NOMO-1 (cell line): Measurements from ENCODE around the gene RNF169.
A peak's percentile ranks its signal among the peaks of the same experiment; 100 is the strongest.
"Not testable (repeated sequence)": the region's sequence is repeated elsewhere in the genome, so short reads cannot be mapped to it uniquely, and the experiment has no call there.

Experiments
- DNase-seq, 2 experiments: peaks; one replicate each; lab custom pipeline; 2025; ENCODE audit not compliant: unreplicated experiment in 2 of 2; lab: John Stamatoyannopoulos, UW

RNF169 gene

DNA sequence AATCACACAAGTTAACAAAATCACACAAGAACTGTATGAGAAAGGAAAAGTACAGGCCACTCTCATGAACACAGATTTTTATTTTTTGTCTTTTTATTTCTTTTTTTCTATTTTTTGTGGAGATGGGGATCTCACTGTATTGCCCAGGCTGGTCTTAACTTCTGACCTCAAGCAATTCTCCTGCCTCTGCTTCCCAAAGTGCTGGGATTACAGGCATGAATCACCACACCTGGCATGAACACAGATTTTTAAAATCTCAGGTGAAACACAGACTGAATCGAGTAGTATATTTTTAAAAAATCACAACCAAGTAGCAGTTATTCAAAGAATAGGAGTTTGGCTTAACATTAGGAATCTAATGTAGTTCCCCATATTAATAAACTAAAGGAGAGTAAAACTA lies 18.3 kb downstream of the RNF169 start:
- DNase-seq = no peak

DNA sequence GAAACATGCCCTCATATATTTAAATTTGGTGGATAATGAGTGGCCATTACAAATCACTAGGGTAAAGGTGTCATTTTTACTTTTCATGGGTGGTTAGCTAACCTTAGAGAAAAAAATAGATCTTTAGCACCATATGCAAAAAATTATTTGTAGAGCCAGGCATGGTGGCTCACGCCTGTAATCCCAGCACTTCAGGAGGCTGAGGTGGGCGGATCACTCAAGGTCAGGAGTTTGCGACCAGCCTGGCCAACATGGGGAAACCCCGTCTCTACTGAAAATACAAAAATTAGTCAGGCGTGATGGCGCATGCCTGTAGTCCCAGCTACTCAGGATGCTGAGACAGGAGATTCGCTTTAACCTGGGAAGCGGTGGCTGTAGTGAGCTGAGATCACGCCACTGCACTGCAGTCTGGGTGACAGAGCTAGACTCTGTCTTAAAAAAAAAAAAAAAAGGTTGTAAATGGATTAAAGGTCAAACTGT lies 19.6 kb downstream of the RNF169 start:
- not testable (repeated sequence) for DNase-seq

DNA sequence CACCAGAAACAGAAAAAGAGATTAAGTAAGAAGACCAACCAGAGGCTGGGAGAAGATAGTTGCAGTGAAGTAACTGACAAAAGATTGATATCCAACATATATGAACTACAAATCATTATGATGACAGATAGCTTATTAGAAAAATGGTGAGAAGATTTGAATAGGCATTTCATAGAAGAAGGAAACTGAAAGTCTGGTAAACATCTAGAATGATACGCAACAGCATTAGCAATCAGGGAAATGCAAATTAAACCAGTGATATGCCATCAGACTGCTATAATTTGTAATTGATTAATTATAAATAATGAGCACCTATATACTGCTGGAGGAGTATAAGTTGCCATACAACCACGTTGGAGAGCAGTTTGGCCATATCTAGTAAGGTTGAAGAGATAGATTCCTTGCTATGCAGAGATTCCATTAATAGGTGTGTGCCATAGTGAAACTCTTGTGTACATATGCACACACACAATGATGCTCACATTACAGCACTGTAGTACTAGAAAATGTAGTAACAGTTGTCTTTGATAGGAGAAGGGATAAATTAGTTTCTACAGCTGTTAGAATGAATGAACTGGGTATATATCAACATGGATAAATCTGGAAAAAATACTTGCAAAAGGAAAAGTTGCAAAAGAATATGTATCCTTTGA lies 20.5 kb downstream of the RNF169 start:
- no peak for DNase-seq

DNA sequence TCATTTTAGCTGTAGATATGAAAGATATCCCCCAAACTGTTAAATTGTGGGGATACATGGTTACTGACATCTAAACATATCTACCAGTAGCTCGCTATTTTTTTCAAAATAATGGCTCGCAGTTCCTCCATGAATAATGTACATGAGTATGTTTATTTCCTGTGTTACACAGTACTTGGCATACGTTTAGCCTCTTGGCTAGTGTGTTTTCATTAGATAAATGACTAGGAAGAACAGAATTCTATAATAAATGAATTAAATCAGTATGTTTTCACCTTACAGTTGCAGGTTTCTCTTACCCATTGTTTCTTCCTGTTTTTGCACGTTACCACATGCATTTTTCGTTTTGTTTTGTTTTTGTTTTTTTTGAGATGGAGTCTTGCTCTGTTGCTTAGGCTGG lies 21.8 kb downstream of the RNF169 start:
- no peak for DNase-seq

DNA sequence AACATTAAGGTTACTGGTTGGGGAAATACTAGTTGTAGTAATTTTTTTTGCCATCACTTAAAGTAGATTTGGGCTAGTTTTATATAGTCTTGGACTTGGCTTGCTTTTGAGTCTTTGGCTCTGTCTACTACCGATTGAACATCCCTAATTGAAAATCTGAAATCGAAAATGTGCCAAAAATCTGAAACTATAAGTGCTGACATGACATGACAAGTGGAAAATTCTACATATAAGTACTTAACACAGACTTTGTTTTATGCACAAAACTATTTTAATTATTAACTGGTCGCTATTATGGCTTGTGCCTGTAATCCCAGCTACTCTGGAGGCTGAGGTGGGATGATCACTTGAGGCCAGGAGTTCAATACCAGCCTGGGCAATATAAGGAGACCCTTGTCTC lies 22.5 kb downstream of the RNF169 start:
- no peak for DNase-seq

DNA sequence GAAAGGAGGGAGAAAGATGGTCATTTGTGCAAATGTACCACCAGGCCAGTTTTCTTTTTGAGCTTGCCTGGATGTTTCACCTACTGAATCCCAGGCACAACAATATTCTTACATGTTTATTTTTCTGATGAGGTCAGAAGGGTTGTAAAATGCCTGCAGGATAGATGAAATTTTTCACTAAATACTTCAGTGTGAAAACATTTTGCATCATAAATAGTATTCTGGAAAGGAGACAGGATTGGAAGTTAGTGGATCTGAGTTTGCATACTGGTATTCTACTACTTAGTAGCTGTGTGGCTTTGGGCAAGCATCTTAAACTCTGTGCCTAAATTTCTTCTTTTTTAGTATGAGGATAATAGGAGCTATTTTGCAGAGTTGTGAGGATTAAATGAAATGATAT lies 24.8 kb downstream of the RNF169 start:
- no peak for DNase-seq

DNA sequence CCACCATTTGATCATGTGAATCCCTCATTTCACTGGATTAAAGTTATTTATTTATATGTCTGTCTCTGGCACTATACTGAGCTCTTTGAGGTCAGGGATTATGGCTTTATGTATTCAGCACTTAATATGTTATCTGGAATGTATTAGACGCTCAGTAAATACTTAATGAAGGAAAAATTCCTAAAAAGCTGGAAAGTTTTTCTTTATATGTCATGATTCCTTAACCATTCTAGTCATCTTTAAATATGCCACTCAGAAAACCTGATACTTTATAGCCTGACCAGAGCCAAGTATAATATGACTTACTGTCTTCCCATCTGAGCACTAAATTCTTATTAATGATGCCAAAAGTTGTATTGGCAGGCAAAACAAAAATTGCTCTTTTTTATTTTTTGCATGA lies 27.1 kb downstream of the RNF169 start:
- no peak for DNase-seq

DNA sequence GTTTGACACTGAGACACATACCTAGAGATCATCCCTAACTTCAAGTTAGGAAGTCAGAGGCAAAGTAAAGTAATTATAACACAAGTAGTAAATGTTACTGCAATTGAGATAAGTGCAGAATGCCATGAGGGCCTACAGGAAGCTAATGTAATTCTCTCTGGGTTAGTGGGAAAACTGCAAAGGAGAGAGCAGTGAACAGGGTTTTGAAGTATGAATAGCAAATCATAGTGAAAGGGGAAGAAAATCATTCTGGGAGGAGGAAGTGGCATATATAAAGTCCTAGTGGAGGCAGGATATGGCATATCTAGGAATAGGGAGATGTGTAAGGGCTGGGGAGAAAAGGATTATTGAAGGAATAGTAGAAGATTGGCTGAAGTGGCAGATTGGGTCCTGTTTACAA lies 27.9 kb downstream of the RNF169 start:
- DNase-seq = peak in 1 of 2 experiments; percentile 8

DNA sequence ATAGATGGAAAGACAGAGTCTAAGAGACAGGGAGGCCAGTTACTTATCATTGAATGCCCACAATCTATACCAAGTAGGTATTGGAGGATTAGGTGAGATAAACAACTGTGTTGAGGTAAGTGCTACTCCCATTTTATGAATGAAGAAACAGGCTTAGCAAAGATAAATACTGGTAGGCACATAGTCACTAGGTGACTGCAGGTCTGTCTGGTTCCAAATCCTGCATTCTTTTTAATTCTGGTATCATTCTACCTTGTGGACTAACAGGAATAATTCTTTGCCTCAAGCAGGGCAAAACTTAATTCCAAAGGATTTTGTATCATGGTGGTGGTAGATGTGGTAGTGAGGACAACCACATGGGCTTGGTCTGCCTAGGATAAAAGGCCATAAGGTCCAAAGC lies 28.4 kb downstream of the RNF169 start:
- no peak for DNase-seq

DNA sequence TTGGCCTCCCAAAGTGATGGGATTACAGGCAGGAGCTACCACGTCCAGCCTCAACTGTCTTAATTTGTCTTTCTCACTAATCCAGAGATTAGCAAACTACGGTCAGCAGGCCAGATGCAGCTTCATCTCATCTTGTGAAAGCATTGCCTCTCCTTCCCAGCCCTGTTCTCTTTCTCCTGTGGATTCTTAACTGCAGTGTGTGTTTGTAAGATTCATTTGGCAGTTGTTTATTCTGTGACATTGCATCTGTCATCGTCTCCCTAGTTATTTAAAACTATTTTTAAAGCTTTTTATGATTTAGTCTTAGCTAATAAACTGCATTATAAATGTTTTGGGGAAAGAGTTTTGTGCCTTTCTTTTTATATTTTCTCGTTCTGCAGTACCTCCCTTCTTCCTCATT lies 29.2 kb downstream of the RNF169 start:
- no peak for DNase-seq

DNA sequence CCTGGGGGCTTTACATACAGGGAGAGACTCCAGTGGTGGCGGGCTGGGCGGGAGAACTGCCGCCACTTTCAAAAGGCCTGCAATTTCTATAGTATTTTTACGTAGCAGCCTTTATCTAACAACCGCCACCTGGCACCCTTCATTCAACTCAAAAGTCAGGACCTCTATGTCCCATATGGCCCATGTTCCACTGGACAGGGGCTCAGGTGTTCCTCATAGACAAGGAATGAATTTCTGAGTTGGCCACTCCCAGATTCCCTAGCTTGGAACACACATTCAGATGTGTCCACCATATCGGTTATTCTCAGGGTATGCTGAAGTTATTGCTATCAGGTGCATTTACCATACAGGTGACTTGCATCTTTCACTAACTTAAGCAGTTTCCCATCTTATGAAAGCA lies 29.9 kb downstream of the RNF169 start:
- no peak for DNase-seq

DNA sequence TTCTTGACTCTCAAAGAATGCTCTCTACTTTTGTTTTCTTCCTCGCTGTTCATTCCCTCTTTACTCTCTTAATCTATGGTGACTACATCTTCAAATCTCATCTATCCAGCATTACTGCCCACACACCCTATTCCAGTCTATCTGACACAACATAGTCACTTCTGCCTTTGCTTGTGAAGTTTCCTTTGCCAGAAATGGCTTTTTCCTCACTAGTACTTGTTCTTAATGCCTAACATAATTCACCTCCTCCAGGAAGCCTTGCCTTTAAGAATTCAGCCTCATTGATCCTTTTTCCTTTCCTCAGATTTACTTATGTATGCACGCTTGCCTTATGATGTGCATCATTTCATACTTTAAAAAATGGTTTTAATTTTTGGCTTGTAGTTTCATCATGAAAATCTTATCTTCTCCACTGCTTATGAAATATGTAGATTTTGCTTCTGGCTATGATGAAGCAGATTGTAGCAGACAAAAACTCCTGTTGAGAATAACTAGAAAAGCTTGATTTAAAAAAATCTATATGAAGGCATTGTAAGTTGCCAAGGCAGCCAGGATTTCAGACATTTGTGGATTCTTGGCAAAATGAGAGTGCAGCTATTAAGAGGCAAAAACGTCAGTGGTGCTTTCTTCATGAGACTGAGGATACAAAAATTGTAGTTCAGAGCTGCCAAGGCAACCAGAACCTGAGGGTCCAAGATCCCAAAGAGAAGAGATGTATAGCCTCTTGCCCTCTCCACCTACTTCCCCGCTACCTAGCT lies 31.8 kb downstream of the RNF169 start:
- no peak for DNase-seq

DNA sequence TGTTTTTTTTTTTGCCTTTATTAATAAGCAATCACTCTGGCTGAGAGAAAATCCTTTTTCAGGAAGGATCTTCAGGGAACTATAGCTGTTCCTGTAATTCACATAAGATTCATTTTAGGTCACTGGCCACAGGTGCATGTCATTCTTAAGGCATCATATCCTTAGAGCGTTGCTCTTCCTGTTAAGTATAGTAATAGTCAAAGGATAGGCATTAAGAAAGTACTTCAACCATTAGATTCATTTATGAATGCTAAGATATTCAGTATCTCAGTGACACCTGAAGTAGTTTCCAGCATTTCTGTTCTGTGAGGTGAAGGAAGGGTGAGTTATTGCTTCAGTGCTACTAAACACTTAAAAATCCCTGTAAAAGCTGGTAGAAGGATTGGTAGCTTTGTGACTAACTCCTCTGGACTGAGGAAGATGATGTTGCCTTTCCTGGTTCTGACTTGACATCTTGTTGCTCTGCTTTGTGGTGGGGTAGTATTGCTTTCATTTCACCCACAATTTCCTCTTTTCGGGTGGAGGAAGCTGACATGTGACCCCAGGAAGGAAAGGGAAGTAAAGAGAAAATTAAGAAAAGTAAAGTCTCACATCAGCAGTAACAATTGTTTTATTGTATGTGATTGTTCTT lies 34.7 kb downstream of the RNF169 start:
- DNase-seq = peak; percentile 87 to 97

DNA sequence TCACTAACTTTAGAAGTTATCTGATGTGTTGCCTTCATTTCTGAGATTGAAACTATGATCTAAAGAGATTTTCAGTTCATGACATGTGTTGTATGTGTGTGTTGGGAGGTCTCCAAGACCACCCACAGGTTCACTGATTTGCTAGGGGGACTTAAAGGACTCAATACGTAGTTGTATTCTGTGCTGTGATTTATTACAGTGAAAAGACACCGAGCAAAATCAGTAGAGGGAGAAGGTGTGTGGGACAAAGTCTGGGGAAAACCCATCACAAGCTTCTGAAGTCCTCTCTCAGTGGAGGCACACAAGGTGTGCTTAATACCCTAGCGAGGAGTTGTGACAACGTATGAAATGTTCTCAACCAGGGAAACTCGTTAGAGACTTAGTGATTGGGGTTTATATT lies 35.6 kb downstream of the RNF169 start:
- DNase-seq = no peak

DNA sequence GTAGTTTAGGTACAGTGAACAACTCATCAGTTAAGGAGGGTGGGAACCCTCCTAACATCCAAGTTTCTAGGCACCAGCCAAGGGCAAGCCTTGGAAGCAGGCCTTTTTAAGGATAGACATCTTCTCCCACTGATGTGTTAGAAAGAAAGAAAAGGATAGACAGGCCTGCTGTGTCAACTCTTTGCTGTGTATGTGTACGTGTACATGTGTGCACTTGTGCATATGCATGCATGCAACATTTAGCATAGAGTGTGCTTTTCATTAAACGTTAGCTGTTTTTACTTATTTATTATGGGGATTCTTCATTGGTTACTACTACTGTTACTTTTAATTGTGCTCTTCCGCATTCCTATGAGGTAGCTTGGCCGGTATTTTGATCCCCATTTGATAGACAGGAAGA lies 36.1 kb downstream of the RNF169 start:
- DNase-seq = no peak

DNA sequence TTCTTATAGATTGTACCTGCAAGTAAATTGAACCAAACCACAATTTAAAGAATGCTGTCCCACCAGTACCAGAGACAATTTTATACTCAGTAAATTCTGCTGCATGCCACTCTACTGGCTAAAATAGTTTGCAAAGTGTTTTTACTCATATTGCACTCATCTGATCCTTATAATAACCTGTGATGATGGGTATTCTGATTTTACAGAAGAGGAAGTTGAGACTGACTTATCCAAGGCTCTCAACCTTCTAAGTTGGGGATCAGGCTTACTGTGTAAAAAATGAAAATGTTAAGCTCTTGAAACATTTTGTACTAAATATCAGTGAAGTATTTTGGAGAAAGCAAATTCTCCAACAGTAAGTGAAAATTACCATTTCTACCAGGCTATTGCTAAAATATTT lies 37.9 kb downstream of the RNF169 start:
- DNase-seq = no peak

DNA sequence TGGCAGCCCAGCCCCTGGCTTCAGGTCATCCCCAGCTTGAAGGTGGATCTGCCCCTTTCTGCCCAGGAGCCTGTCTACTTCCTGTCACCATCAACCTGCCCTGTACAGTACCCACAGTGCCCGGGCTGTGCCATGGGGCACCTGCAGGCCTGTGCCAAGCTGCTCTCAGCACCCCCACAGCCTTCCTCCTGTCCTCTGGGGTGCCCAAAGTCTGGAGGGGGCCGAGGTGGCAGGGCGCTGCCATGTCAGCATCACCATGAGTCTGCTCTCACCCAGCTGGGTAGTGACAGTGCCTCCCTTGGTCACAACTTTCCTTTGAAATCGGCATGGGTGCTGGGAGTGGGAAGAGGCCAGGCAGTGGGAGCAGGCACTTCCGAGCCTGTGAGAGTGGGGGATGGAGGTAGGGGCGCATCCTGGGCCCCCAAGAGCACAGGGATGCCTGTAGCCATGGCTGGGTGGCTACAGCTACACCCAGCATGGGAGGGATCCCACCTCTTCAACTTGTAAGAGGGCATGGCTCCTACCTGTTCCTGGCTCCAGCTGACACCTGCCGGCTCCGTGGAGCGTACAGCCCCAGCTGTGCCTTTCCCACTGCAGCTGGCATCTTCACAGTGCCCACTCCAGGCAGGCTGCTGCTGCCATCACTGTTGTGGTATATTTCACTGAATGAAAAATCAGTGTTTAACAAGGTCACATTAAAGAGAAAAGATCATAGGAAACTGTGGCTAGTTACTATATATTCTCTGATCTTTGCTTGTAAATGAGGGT lies 42.9 kb downstream of the RNF169 start:
- DNase-seq = no peak

DNA sequence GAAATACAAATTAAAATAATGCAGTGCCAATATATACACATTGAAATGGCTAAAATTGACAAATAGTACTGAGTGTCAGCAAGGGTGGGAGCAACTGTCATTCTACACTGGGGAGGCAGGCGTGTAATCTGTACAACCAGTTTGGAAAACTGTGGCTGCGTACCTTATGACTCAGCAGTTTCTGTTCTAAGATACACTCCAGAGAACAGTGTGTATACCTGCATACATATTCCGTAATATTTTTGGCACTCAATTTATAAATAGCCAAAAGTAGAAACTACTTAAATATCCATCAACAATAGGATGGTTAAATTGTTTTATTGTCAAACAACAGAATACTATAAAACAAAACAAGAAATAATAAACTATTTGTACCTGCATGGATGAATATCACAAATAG lies 57.6 kb downstream of the RNF169 start:
- DNase-seq = no peak

DNA sequence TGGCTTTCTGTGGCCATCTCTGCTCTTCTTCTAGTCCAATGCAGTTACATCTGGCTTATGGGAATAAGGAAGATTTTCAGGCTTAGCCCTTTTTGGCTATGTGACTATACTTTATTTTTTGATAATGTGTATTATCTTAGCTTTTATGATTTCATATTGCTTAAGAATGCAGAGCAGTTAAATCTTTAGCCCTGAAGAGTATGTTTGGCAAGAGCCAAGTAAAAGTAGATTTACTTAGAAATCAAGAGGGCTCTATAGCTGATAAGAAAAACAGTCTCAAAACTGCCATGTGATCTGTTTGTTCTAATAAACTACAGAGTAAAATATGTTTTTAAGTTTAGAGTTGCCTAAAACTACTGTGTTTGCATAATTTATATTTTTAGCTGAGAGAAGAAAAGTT lies 61.2 kb downstream of the RNF169 start:
- no peak for DNase-seq

DNA sequence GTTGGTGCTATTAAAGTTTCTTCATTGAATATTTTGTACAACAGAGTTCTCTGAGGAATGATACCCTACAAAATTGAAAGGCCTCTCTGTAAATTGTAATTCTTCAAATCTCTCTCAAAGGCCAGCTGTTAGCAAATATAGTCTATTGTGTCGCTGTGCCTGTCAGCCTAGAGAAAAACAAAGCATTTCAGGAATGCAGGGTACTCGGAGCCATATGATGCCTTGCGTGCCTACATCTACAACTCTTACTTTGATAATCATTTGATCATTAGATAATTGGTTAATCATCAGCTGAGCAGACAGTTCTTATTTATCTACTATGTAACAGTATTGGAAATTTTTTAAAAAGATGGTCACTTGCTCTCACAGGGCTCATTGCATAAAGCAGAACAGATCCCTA lies 67.3 kb downstream of the RNF169 start:
- no peak for DNase-seq

DNA sequence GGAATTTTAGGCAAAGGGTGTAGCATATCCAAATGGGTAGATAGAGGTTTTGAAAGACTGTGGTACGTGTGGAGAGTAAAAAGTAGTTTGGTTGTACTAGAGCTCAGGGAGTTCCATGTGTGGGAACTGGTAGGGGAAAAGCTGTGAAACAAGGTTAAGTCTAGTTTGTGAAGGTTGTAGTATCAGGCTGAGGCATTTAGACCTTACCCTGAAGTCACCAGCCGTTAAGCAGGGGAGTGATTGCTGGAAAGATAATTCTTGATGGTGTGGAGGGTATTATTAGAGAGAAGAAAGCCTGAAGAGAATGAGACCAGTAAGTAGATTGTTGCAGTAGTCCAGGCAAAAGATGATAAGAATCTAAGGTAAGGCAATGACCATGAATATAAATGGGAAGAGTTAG lies 68.0 kb downstream of the RNF169 start:
- DNase-seq = no peak
